Activated CD4-positive, alpha-beta memory T cell treated with anti-CD3 and anti-CD28 coated beads, Interleukin-2, amount 10 ng/mL, durations not matched to agents 7 days and 5 days (primary cell): ENCODE data around the gene PLD1. TPM values are rescaled to one million over a fixed set of nuclear protein-coding genes. Genes with fewer than 3 reads are reported as not detected.

Source experiments
- CTCF ChIA-PET: fragments of 350-600 bp; sonication (Branson Sonifier 250); formaldehyde crosslinking; loops from one replicate; lab custom pipeline; 2021; ENCODE audit warnings: antibody characterized with exemption, inconsistent platforms; lab: Charles Lee
- POLR2A ChIA-PET: fragments of 350-600 bp; sonication (Branson Sonifier 250); formaldehyde crosslinking; loops from one replicate; lab custom pipeline; 2021; ENCODE audit warnings: antibody characterized with exemption; lab: Charles Lee
- DNase-seq: peaks from one replicate; pipeline ENCODE4 v3.0.0-alpha.2; 2020
- H3K27ac Mint-ChIP-seq: one replicate; pipeline ENCODE4 v1.8.0; 2021; ENCODE audit warnings: mild to moderate bottlenecking, mixed read lengths
- H3K27me3 Mint-ChIP-seq: one replicate; pipeline ENCODE4 v1.8.0; 2021; ENCODE audit warnings: mixed read lengths
- H3K36me3 Mint-ChIP-seq: one replicate; pipeline ENCODE4 v1.8.0; 2021; ENCODE audit warnings: low read depth, mixed read lengths
- H3K4me1 Mint-ChIP-seq: one replicate; pipeline ENCODE4 v1.8.0; 2021; ENCODE audit warnings: mixed read lengths
- H3K4me3 Mint-ChIP-seq: one replicate; pipeline ENCODE4 v1.8.0; 2021; ENCODE audit warnings: mild to moderate bottlenecking, mixed read lengths
- H3K9me3 Mint-ChIP-seq: one replicate; pipeline ENCODE4 v1.8.0; 2021; ENCODE audit warnings: mixed read lengths
- total RNA-seq, 2 experiments: library from RNA; stranded (reverse); gene quantifications; one replicate each; pipeline ENCODE4 v1.2.3, GENCODE V29; 2021

The PLD1 gene
- total RNA-seq, 2 experiments from 2014 or later: 3.1 to 4.1 TPM

DNA sequence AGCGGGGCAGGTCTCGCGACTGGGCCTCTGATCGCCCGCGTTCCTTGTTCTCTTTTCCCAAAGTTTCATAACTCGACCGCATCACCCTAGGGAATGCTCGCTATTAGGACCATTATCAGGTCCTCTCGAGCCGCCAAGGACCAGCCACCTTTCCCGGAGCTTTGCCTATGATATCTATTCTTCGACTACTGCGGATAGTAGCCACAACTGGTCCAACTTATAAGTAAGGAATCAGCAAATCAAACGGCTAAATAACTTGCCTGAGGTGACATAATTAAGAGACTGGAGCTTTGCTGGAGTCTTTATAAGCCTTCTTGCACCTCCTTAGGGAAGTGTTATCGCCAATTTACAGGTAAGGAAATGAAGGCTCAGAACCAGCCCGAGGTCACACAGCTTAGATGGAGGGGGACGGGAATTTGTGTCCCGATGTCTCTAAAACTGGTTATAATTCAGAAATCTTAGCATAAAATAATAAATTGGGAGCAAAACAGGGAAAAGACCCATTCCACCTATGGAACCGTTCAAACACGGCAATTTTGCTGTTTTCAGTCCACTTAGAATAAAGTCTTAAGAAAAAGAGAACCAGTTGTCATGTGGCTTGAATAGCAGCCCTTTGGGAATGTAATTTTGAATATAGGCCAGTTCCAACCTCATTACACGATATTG is 479 bp upstream of the PLD1 start:
- Mint-ChIP-seq H3K4me3 (peak overlapping the region; percentile 69), H3K27ac (no peak overlapping the region), H3K36me3 (no peaks in the 10 kb centered on the region), H3K9me3 (no peaks in the 10 kb centered on the region), H3K27me3 (peaks cover 33% of the 10 kb centered on the region), H3K4me1 (peaks cover 45% of the 10 kb centered on the region)
- POLR2A ChIA-PET: interaction anchor here (1.9 kb wide), 1 partner anchor 18 kb away, joined by 4 read pairs; no protein-coding TSS in a partner anchor
- CTCF ChIA-PET: interaction anchor here (3.2 kb wide), 1 partner anchor 19 kb away, joined by 14 read pairs; no protein-coding TSS in a partner anchor
- no peak for DNase-seq

DNA sequence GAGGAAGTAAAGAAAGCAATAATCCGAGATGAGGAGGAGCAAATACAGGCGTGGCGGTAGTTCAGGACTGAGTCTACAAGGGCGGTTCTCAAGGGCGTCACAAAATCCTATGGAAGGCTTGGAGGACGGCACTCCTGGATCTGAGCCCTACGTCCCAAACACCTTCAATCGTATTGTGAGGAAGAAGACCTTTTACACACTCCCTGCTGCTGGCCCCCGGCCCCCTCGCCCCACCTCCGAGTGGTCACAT is 747 bp downstream of the PLD1 start:
- H3K4me3 Mint-ChIP-seq: peak overlapping the region; percentile 79
- CTCF ChIA-PET: interaction anchor here (0.6 to 3.2 kb wide), 3 partner anchors 20 to 26 kb away, joined by 4 to 14 read pairs (median 4); no protein-coding TSS in a partner anchor
- H3K9me3 Mint-ChIP-seq: no peaks in the 10 kb centered on the region
- peaks cover 33% of the 10 kb centered on the region for H3K27me3 Mint-ChIP-seq
- H3K27ac Mint-ChIP-seq: peak overlapping the region; percentile 49
- H3K36me3 Mint-ChIP-seq: no peaks in the 10 kb centered on the region
- no peak for DNase-seq
- peaks cover 42% of the 10 kb centered on the region for H3K4me1 Mint-ChIP-seq
- POLR2A ChIA-PET: interaction anchor here (1.9 kb wide), 1 partner anchor 19 kb away, joined by 4 read pairs; no protein-coding TSS in a partner anchor

DNA sequence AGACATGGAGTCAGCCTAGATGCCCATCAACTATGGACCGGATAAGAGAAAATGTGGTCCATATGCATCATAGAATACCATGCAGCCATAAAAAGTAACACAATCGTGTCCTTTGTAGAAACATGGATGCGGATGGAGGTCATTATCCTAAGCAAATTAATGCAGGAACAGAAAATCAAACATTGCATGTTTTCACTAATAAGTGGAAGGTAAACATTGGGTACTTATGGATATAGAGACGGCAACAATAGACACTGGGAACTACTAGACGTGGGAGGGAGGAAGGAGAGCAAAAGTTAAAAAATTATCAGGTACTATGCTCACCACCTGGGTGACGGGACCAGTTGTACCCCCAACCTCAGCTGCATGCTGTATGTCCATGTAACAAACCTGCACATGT is 2.5 kb downstream of the PLD1 start:
- Mint-ChIP-seq H3K27ac (no peak overlapping the region), H3K4me3 (no peak overlapping the region), H3K36me3 (no peaks in the 10 kb centered on the region), H3K9me3 (no peaks in the 10 kb centered on the region), H3K4me1 (peaks cover 30% of the 10 kb centered on the region), H3K27me3 (peaks cover 33% of the 10 kb centered on the region)
- POLR2A ChIA-PET: no interaction called here
- DNase-seq: no peak
- CTCF ChIA-PET: no interaction called here

DNA sequence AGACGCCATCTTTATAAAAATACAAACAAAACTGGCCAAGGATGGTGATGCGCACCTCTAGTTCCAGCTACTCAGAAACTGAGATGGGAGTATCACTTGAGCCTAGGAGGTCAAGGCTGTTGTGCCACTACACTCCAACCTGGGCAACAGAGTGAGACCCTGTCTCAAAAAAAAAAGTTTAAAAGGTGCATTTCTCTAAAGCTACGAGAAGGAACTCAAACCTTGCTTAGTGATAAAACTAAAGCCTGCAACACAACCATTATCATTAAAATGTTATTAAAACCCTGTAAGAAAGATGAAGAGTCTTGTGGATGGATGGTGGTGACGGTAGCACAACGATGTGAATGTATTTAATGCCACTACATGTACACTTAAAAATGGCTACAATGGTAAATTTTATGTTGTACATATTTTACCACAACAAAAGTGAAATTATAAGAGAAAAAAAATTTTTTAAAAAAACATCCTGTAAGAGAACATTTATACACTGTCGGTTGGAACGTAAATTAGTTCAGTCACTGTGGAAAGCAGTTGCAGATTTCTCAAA is 3.1 kb downstream of the PLD1 start:
- Mint-ChIP-seq H3K4me3 (no peak overlapping the region), H3K27ac (no peak overlapping the region), H3K9me3 (no peaks in the 10 kb centered on the region), H3K4me1 (peaks cover 29% of the 10 kb centered on the region), H3K27me3 (peaks cover 39% of the 10 kb centered on the region), H3K36me3 (no peaks in the 10 kb centered on the region)
- POLR2A ChIA-PET: no interaction called here
- no peak for DNase-seq
- CTCF ChIA-PET: interaction anchor here (0.7 to 1.3 kb wide), 3 partner anchors 35 to 943 kb away, joined by 3 read pairs; no protein-coding TSS in a partner anchor

DNA sequence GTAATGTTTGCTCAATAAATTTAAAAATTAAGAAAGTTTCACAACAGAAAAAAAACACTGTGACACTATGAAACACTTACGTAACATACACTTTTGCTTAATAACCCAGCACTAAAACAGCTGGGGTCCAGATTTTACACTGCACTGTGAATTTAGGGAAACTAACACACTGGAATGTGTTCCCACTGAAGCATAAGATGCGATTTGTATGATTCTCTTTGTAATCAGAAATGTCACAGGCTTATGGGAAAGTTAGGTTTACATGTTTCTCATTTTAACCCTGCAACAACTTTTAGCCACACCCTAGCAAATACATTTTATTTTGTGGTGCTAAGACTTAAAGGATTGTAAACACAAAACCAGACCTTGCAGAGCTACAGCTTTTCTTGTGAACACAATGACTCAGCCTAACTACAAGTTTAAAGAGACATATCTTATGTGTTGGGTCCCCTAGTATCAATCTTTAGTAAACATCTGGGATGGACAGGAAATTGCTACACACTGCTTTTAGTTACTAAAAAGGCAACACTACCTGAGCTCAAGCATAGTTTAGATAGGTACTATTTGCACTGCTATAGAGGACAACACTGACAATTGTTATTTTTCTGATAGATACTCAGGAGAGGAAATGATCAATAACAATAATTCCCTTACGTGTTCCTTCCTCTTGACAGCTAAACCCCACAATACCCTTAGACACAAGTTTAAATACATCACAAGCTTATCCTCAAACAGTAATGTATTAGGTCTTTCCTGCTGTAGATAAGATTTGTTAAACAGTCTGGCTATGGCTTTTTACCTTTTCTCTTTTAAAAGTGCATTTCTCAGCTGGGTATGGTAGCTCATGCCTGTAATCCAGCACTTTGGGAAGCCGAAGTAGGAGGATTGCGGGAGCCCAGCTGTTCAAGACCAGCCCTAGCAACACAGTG is 3.8 kb downstream of the PLD1 start:
- H3K27me3 Mint-ChIP-seq: peaks cover 35% of the 10 kb centered on the region
- CTCF ChIA-PET: interaction anchor here (0.7 to 1.3 kb wide), 3 partner anchors 34 to 944 kb away, joined by 3 read pairs; no protein-coding TSS in a partner anchor
- peak overlapping the region; percentile 51 for H3K27ac Mint-ChIP-seq
- no peak for DNase-seq
- POLR2A ChIA-PET: no interaction called here
- H3K9me3 Mint-ChIP-seq: no peaks in the 10 kb centered on the region
- H3K4me1 Mint-ChIP-seq: peaks cover 31% of the 10 kb centered on the region
- no peaks in the 10 kb centered on the region for H3K36me3 Mint-ChIP-seq
- no peak overlapping the region for H3K4me3 Mint-ChIP-seq

DNA sequence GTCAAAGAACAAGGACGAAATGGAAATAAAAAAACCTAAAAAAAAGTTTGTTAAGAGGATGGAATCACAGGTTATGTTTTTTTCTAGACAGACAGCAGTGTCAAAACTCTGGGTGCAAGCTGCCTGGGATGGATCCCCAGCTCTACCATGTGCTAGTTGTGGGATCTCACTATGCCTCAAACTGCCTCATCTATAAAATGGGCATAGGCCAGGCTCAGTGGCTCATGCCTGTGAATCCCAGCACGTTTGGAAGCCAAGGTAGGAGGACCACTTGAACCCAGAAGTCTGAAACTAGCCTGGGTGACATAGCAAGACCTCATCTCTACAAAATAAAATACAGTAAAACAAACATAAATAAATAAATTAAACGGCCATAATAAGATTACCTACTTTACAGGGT is 4.6 kb downstream of the PLD1 start:
- DNase-seq: no peak
- Mint-ChIP-seq H3K36me3 (no peaks in the 10 kb centered on the region), H3K4me3 (no peak overlapping the region), H3K27ac (no peak overlapping the region), H3K4me1 (peaks cover 29% of the 10 kb centered on the region), H3K9me3 (no peaks in the 10 kb centered on the region), H3K27me3 (peaks cover 28% of the 10 kb centered on the region)
- ChIA-PET POLR2A (no interaction called here), CTCF (interaction anchor here (1.5 kb wide), 1 partner anchor 23 kb away, joined by 4 read pairs; no protein-coding TSS in a partner anchor)

DNA sequence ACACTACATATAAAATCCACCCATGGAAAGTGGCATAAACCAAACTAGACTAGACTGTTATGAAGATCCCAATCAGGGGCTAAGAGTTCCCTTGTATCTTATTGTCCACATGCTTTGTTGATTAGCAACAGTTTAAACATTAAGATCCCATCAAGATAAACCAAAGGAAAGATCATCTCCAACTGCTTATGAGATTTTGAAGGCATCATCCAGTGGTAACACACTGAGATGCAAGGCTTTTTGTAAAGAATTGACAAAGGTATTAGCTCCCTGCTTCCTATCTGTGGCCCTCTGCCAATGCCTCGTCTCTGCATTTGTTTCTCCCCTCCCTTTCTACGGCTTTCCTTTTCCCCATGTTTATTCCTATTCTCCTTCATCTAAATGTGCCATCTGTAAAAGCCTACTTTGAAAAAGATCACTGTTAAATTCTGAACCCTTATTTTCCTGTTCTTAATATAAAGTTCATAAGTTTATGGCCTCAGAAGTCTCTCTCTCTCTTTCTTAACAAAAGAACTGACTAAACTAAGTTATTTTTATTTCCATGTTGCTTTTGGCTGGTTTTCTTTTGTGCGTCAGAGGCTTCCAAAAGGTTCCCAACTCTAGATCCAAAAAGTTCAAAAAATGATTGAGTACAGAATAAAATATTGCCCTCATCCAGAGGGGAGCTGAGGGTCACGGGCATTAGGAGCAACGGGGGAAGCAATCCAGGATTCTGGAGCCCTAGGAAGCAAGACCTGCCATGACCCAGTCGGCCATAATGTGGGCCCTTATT is 5.5 kb downstream of the PLD1 start:
- Mint-ChIP-seq H3K36me3 (no peaks in the 10 kb centered on the region), H3K27ac (no peak overlapping the region), H3K27me3 (peaks cover 24% of the 10 kb centered on the region), H3K4me3 (no peak overlapping the region), H3K9me3 (no peaks in the 10 kb centered on the region), H3K4me1 (peaks cover 25% of the 10 kb centered on the region)
- POLR2A ChIA-PET: no interaction called here
- CTCF ChIA-PET: interaction anchor here (1.5 kb wide), 1 partner anchor 23 kb away, joined by 4 read pairs; no protein-coding TSS in a partner anchor
- DNase-seq: no peak

DNA sequence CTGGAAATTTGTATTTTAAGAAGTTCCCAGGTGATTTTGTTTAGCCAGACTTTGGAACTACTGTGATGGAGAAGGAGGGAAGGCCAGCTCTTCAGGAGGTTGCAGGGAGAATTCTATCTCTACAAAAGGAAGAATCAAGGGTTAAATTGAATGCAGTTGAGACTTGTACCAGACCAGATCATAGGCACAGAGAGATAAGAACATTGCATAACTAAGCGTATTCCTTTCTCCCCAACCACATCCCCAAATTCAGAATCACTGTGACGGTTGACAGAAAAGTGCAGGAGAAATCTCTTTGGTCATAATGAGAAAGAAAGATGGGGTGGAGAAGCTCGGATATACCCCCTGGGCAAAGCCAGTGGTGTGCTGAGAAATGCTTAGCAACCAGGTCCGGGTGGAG is 7.2 kb downstream of the PLD1 start:
- Mint-ChIP-seq H3K4me1 (peaks cover 16% of the 10 kb centered on the region), H3K27ac (no peak overlapping the region), H3K9me3 (no peaks in the 10 kb centered on the region), H3K4me3 (no peak overlapping the region), H3K36me3 (no peaks in the 10 kb centered on the region), H3K27me3 (peaks cover 16% of the 10 kb centered on the region)
- DNase-seq: no peak
- ChIA-PET POLR2A (no interaction called here), CTCF (no interaction called here)

DNA sequence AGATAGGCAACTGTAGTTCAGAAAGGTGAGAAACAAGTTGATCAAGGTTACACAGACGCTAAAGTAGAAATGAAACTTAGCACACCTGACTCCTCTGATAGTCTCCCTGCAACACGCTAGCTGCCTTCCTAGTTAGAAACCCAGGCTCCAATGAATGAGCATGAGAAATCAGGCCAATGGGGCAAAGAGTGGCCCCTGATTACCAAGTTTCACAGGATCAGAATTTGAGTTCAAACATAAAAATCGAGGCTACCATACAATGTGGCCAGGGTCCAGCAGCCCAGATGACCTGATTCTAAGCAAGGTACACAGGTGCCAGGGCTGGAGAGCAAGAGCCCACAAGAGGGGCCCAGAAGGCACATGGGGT is 7.7 kb downstream of the PLD1 start:
- CTCF ChIA-PET: no interaction called here
- H3K4me1 Mint-ChIP-seq: peaks cover 16% of the 10 kb centered on the region
- H3K36me3 Mint-ChIP-seq: no peaks in the 10 kb centered on the region
- DNase-seq: no peak
- H3K27me3 Mint-ChIP-seq: peaks cover 12% of the 10 kb centered on the region
- no peaks in the 10 kb centered on the region for H3K9me3 Mint-ChIP-seq
- H3K27ac Mint-ChIP-seq: no peak overlapping the region
- no peak overlapping the region for H3K4me3 Mint-ChIP-seq
- POLR2A ChIA-PET: no interaction called here

DNA sequence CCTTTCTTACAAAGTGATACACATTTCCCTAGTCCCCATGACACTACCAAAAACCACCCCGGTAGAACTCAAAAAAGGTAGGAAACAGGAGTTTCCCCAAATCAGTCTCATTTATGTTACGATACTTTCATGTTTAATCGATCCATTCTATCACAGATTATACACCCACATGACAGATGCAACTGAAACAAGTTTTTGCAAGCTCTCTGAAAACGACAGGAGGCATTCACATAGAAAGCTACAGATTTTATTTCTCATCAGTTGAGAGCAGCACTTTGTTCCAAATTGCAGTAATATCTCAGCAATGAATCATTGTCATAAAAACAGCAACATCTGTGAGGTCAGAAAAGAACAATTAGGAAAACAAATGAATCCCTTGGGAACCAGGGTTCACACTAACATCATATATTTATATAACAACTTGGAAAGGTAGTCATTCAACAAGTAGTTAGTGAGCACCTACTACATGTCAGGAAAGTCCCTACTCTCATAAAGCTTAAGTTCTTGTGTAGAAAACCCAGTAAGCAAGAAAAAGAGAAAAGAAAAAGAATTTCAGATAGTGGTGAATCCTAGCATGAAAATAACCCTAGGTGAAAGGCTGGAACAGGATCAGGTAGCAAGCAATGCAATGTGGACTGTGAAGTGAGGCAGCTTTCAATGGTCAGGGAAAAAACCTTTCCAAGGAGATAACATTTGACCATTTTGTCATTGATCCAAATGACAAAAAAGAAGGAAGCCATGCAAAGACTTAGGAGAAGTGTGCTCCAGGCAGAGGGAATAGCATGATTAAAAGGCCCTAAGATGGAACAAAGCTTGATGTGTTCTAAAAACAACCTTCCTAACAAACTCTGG is 8.3 kb downstream of the PLD1 start:
- H3K4me1 Mint-ChIP-seq: peaks cover 13% of the 10 kb centered on the region
- H3K36me3 Mint-ChIP-seq: no peaks in the 10 kb centered on the region
- peaks cover 12% of the 10 kb centered on the region for H3K27me3 Mint-ChIP-seq
- POLR2A ChIA-PET: no interaction called here
- H3K9me3 Mint-ChIP-seq: no peaks in the 10 kb centered on the region
- no peak overlapping the region for H3K4me3 Mint-ChIP-seq
- H3K27ac Mint-ChIP-seq: no peak overlapping the region
- CTCF ChIA-PET: no interaction called here
- no peak for DNase-seq

DNA sequence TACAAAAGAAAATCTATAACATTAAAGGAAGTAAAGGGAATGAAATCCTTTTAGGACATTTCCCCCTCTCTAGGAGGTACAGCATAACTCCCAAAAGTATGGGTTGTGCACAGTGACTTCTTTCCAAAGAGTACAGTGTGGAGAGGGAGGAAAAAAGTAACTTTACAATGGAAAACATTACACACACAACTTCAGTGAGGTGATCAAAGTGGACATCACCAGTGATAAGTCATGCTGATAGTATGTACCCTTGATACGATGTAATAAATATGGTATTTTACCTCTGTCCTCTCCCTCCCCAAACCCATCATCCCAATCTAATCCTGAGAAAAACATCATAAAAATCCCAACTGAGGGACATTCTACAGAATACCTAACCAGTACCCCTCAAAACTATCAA is 10.8 kb downstream of the PLD1 start:
- ChIA-PET POLR2A (no interaction called here), CTCF (no interaction called here)
- DNase-seq: no peak
- no peak overlapping the region for H3K27ac Mint-ChIP-seq
- peaks cover 4% of the 10 kb centered on the region for H3K4me1 Mint-ChIP-seq
- no peak overlapping the region for H3K4me3 Mint-ChIP-seq
- no peaks in the 10 kb centered on the region for H3K9me3 Mint-ChIP-seq
- no peaks in the 10 kb centered on the region for H3K36me3 Mint-ChIP-seq
- peaks cover 12% of the 10 kb centered on the region for H3K27me3 Mint-ChIP-seq

DNA sequence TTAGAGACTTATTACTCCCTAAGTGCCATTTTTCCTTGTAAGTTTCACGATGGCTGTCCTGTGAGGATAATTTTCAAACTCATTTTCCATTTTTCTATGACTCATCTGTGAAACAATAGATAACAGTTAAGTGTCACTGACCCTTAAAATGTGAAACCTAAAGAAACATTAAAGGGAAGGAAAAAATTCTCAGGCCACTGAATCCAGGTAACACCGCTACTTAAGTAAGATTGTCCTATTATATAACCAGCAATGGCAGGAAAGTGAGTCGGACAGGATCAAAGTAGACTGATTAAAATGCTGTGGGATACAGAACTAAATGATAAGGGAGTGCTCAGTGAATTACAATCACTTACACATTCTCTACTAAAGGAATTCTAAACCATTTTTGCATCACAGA is 12.4 kb downstream of the PLD1 start:
- CTCF ChIA-PET: no interaction called here
- no peak for DNase-seq
- Mint-ChIP-seq H3K27me3 (peaks cover 7% of the 10 kb centered on the region), H3K4me1 (peaks cover 4% of the 10 kb centered on the region), H3K27ac (no peak overlapping the region), H3K4me3 (no peak overlapping the region), H3K36me3 (no peaks in the 10 kb centered on the region), H3K9me3 (no peaks in the 10 kb centered on the region)
- POLR2A ChIA-PET: interaction anchor here (0.7 kb wide), 1 partner anchor 174 kb away, joined by 3 read pairs; no protein-coding TSS in a partner anchor
